GM19395 (cell line): ENCODE results near the gene RNASE12.

ENCODE experiments used
- ATAC-seq: cut with Tn5 transposase; IDR thresholded peaks from one replicate; pipeline ENCODE4 v1.9.1; 2021; ENCODE audit warnings: mild to moderate bottlenecking, moderate library complexity; ENCODE audit not compliant: unreplicated experiment

The RNASE12 gene

GRCh38 chr14:20546877-20547276, 44.3 kb downstream of the RNASE12 start:
- no peak for ATAC-seq
